Natural killer cell (primary cell): ENCODE measurements around the gene RNF144B. TPM values are rescaled to one million over a fixed set of nuclear protein-coding genes. Genes with fewer than 3 reads are reported as not detected.

Experiments
- ATAC-seq, 3 donors: fragments of 150-1000 bp in 2 of 3; fragments of 200-7000 bp in 1 of 3; cut with Tn5 transposase; 1 replicate in 1 of 3; 2 replicates in 2 of 3; pipeline ENCODE4 v1.10.0; 2021; ENCODE audit warnings: mild to moderate bottlenecking in 2 of 3, moderate library complexity in 2 of 3
- DNase-seq, 2 donors: peaks; one replicate each; pipeline versions ENCODE4 v3.0.0 to v3.0.0-alpha.2; 2013 to 2021; ENCODE audit warnings: mixed read lengths in 1 of 2
- H3K27ac ChIP-seq: one replicate; pipeline ENCODE4 v1.5.1; 2013; ENCODE audit warnings: mild to moderate bottlenecking, low read length
- H3K27me3 ChIP-seq: one replicate; pipeline ENCODE4 v1.6.1; 2013; ENCODE audit warnings: low read length; ENCODE audit not compliant: control insufficient read depth, insufficient read depth
- H3K36me3 ChIP-seq: one replicate; pipeline ENCODE4 v1.6.1; 2013; ENCODE audit warnings: low read length; ENCODE audit not compliant: control insufficient read depth, insufficient read depth
- H3K4me1 ChIP-seq: one replicate; pipeline ENCODE4 v1.6.1; 2013; ENCODE audit warnings: low read length; ENCODE audit not compliant: control insufficient read depth, insufficient read depth
- H3K4me3 ChIP-seq: one replicate; pipeline ENCODE4 v1.5.1; 2013; ENCODE audit warnings: low read length
- H3K9me3 ChIP-seq: one replicate; pipeline ENCODE4 v1.6.1; 2013; ENCODE audit warnings: low read length; ENCODE audit not compliant: control insufficient read depth, insufficient read depth
- H3K27ac Mint-ChIP-seq, 2 donors: one replicate each; pipeline ENCODE4 v1.8.0; 2022; ENCODE audit warnings: mild to moderate bottlenecking in 2 of 2, mixed read lengths in 2 of 2, moderate library complexity in 1 of 2
- H3K27me3 Mint-ChIP-seq, 2 donors: one replicate each; pipeline ENCODE4 v1.8.0; 2022; ENCODE audit warnings: low read depth in 2 of 2, mixed read lengths in 2 of 2
- H3K36me3 Mint-ChIP-seq: one replicate; pipeline ENCODE4 v1.8.0; 2022; ENCODE audit warnings: mixed read lengths
- H3K4me1 Mint-ChIP-seq, 2 donors: one replicate each; pipeline ENCODE4 v1.8.0; 2022; ENCODE audit warnings: mixed read lengths in 2 of 2
- H3K4me3 Mint-ChIP-seq: one replicate; pipeline ENCODE4 v1.8.0; 2022; ENCODE audit warnings: mild to moderate bottlenecking, moderate library complexity, mixed read lengths
- H3K9me3 Mint-ChIP-seq, 2 donors: one replicate each; pipeline ENCODE4 v1.8.0; 2022; ENCODE audit warnings: mixed read lengths in 2 of 2
- WGBS: methylation state at CpG from one replicate; pipeline ENCODE4 v1.1.7; 2013; ENCODE audit warnings: missing lambda C conversion rate; ENCODE audit not compliant: insufficient coverage; 5-methylcytosine and 5-hydroxymethylcytosine counted together
- intact Hi-C: fragments of 100-400 bp; cut with micrococcal nuclease; formaldehyde crosslinking; loops from one replicate; pipeline ENCODE4 v1.14.2; 2022
- total RNA-seq, 4 donors: library from RNA; stranded (reverse); fragments of 120-200 nt in 1 of 4; gene quantifications; one replicate each; pipeline versions ENCODE4 v1.2.3 to v1.2.4, GENCODE V29; 2013 to 2022
- TF ChIP-seq, protein P1 (sequence below): fragments of 200-600 bp; IDR thresholded peaks from one replicate; pipeline ENCODE4 v1.8.0; 2022; ENCODE audit warnings: antibody characterized with exemption

The RNF144B gene
- total RNA-seq, 3 donors from 2014 or later (not counting 1 experiment from before 2014, with no cell fraction given), result 3.3 to 10.5 (median 5.2) TPM

DNA sequence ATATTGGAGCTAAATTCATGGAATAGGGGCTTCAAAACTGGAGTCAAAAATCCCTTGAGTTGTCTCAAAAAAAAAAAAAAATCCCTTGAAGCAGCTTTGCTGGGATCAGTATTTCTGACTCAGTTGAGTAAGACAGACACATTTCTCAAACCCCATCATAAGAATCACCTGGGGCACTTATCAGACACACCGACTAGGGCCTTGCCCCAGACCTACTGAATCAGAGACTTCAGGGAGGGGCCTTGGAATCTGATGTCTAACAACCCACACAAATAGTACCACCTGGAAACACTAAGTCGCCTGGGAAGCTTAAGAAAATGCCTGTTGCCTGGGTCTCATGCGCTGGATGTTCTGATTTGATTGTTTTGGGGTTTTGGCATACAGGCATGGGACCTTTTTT lies 44.9 kb upstream of the RNF144B start:
- intact Hi-C loops, result no loop called here
- ATAC-seq, result no peak
- H3K27ac Mint-ChIP-seq, result no peak overlapping the region
- Histone ChIP-seq H3K36me3 (no peaks in the 10 kb centered on the region), H3K4me1 (no peaks in the 10 kb centered on the region), H3K9me3 (no peaks in the 10 kb centered on the region), H3K4me3 (no peak overlapping the region), H3K27ac (no peak overlapping the region), H3K27me3 (no peaks in the 10 kb centered on the region)
- H3K9me3 Mint-ChIP-seq, result no peaks in the 10 kb centered on the region
- H3K36me3 Mint-ChIP-seq, result no peaks in the 10 kb centered on the region
- H3K27me3 Mint-ChIP-seq, result no peaks in the 10 kb centered on the region
- TF ChIP-seq, protein P1, sequence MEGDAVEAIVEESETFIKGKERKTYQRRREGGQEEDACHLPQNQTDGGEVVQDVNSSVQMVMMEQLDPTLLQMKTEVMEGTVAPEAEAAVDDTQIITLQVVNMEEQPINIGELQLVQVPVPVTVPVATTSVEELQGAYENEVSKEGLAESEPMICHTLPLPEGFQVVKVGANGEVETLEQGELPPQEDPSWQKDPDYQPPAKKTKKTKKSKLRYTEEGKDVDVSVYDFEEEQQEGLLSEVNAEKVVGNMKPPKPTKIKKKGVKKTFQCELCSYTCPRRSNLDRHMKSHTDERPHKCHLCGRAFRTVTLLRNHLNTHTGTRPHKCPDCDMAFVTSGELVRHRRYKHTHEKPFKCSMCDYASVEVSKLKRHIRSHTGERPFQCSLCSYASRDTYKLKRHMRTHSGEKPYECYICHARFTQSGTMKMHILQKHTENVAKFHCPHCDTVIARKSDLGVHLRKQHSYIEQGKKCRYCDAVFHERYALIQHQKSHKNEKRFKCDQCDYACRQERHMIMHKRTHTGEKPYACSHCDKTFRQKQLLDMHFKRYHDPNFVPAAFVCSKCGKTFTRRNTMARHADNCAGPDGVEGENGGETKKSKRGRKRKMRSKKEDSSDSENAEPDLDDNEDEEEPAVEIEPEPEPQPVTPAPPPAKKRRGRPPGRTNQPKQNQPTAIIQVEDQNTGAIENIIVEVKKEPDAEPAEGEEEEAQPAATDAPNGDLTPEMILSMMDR, result no peak
- no peak overlapping the region for H3K4me3 Mint-ChIP-seq
- WGBS, result 100% methylated on average over 1 of the region's 3 CpGs
- H3K4me1 Mint-ChIP-seq, result no peaks in the 10 kb centered on the region
- no peak for DNase-seq

DNA sequence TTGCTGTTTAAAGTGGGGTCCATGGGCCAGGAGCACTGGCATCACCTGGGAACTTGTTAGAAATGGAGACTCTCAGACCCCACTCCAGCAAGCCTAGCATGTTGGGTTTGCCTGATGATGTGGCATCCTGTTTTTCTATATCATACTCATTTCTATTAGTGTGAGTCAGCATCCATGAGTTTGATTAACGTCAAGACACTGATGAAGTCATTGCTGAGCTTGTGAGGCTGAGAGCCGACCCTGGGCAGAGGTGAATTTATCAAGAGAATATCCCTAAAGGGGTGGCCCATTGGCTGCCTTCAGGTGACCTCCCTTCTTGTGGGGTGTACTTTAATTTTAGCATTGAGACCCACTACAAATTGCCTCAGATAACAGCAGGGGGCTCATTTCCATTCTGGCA lies 43.4 kb upstream of the RNF144B start:
- Mint-ChIP-seq H3K27me3 (peaks cover 0 to 7% of the 10 kb centered on the region in 2 donors), H3K9me3 (no peaks in the 10 kb centered on the region), H3K4me1 (no peaks in the 10 kb centered on the region), H3K4me3 (no peak overlapping the region), H3K27ac (no peak overlapping the region), H3K36me3 (no peaks in the 10 kb centered on the region)
- no peaks in the 10 kb centered on the region for H3K36me3 ChIP-seq
- no peaks in the 10 kb centered on the region for H3K27me3 ChIP-seq
- no peaks in the 10 kb centered on the region for H3K4me1 ChIP-seq
- TF ChIP-seq, protein P1, result no peak
- WGBS, result 49% methylated on average over 2 of the region's 2 CpGs
- ATAC-seq (no peak), DNase-seq (no peak)
- H3K9me3 ChIP-seq, result no peaks in the 10 kb centered on the region
- H3K27ac ChIP-seq, result no peak overlapping the region
- no peak overlapping the region for H3K4me3 ChIP-seq
- intact Hi-C loops, result no loop called here

DNA sequence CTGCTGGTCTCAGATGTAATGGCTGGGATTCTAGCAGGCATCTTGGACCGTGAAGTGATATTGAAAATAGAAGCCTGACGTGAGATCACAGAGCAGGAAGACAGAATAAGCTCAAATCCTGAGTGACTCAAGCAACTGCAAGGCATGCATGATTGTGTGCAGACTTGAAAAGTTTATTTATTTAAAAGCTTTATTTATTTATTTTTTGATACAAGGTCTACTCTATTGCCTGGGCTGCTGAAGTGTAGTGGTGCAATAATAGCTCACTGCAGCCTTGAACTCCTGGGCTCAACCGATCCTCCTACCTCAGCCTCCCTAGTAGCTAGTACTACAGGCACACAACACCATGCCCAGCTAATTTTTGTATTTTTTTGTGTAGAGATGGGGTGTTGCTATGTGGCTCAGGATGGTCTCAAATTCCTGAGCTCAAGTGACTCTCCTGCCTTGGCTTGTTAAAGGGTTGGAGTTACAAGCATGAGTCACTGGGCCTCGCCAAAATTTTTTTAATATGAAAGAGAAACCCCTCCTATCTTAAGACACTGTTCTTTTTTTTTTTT lies 40.1 kb upstream of the RNF144B start:
- intact Hi-C loops, result no loop called here
- no peak overlapping the region for H3K27ac Mint-ChIP-seq
- no peak overlapping the region for H3K4me3 ChIP-seq
- no peak overlapping the region for H3K27ac ChIP-seq
- 94% methylated on average over 3 of the region's 4 CpGs for WGBS
- TF ChIP-seq, protein P1, result no peak
- no peaks in the 10 kb centered on the region for H3K9me3 Mint-ChIP-seq
- ATAC-seq (no peak), DNase-seq (no peak)
- no peaks in the 10 kb centered on the region for H3K27me3 ChIP-seq
- H3K9me3 ChIP-seq, result no peaks in the 10 kb centered on the region
- no peaks in the 10 kb centered on the region for H3K36me3 Mint-ChIP-seq
- no peaks in the 10 kb centered on the region for H3K4me1 Mint-ChIP-seq
- H3K4me3 Mint-ChIP-seq, result no peak overlapping the region
- peaks cover 6 to 32% of the 10 kb centered on the region in 2 donors for H3K27me3 Mint-ChIP-seq
- H3K36me3 ChIP-seq, result no peaks in the 10 kb centered on the region
- H3K4me1 ChIP-seq, result no peaks in the 10 kb centered on the region

DNA sequence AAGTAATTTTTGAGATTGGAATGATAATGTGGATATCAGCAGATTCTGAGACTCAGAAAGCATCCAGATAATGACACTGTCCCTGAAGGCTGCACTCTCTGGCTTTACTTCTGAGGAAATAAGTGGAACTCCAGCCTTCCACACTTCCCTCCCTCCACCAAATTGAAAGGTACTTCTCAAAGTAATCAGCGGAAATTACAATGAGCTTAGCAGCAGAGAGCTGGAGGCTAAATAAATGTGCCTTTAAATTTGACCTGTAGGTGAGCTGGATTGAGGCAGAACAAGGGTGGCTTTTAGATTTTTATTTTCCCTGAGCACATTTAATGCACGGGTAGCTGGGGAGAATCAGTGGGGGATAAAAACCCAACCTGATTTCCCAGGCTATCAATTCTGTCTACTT lies 39.3 kb upstream of the RNF144B start:
- Mint-ChIP-seq H3K27ac (no peak overlapping the region), H3K4me3 (no peak overlapping the region), H3K36me3 (no peaks in the 10 kb centered on the region), H3K27me3 (peaks cover 6 to 32% of the 10 kb centered on the region in 2 donors), H3K4me1 (no peaks in the 10 kb centered on the region), H3K9me3 (no peaks in the 10 kb centered on the region)
- ATAC-seq, result no peak
- 100% methylated on average over 1 of the region's 2 CpGs for WGBS
- Histone ChIP-seq H3K4me3 (no peak overlapping the region), H3K27ac (no peak overlapping the region), H3K27me3 (no peaks in the 10 kb centered on the region), H3K36me3 (no peaks in the 10 kb centered on the region), H3K4me1 (no peaks in the 10 kb centered on the region), H3K9me3 (no peaks in the 10 kb centered on the region)
- intact Hi-C loops, result no loop called here
- TF ChIP-seq, protein P1, result no peak
- no peak for DNase-seq
